HepG2 (cell line): ENCODE measurements around the gene WIPF2. TPM values are rescaled to one million over a fixed set of nuclear protein-coding genes. Genes with fewer than 3 reads are reported as not detected.

Source experiments
- ATAC-seq: fragments of 200-7000 bp; cut with Tn5 transposase; 3 replicates; pipeline ENCODE4 v1.9.1; 2020; ENCODE audit warnings: mild to moderate bottlenecking, moderate library complexity
- BruUV-seq: library from RNA; stranded (reverse); fragments of 400-500 nt; replicated peaks from 2 replicates; lab custom pipeline; 2021; lab: Mats Ljungman, UMichigan
- CTCF ChIA-PET: fragments of 300-600 bp; formaldehyde crosslinking; extraction: SDS; loops from one replicate; lab custom pipeline; 2021; ENCODE audit warnings: low total read pairs, inconsistent platforms, low intra/inter-chr PET ratio; lab: Yijun Ruan, JAX
- POLR2A ChIA-PET: fragments of 350-600 bp; sonication (Branson Sonifier 250); formaldehyde crosslinking; loops from one replicate; lab custom pipeline; 2020; ENCODE audit warnings: antibody characterized with exemption, inconsistent platforms; lab: Yijun Ruan, JAX
- DNase-seq: peaks from one replicate; pipeline ENCODE4 v3.0.0-alpha.2; 2015; ENCODE audit warnings: low spot score
- FAIRE-seq: peaks from 3 replicates; lab custom pipeline; 2011; peaks lifted over from hg19 to GRCh38; lab: Jason Lieb, UNC
- H2AFZ ChIP-seq: one replicate; pipeline ENCODE4 v1.6.1; 2011; ENCODE audit warnings: low read length, inconsistent platforms
- H3K27ac ChIP-seq: fragments of 300-600 bp; 3 replicates; pipeline ENCODE4 v1.8.0; 2011; ENCODE audit warnings: mixed run types, mild to moderate bottlenecking, mixed read lengths, low read length, inconsistent platforms; ENCODE audit not compliant: insufficient read depth; ENCODE audit errors: extremely low read length
- H3K27me3 ChIP-seq, 2 experiments: fragments of 200-600 bp in 1 of 2; 2 replicates in 1 of 2; 3 replicates in 1 of 2; pipeline versions ENCODE4 v1.6.0 to v1.8.0; 2011; ENCODE audit warnings: low read length in 2 of 2, mild to moderate bottlenecking in 2 of 2, moderate library complexity in 2 of 2, inconsistent platforms in 1 of 2; ENCODE audit not compliant: insufficient read depth in 2 of 2, control insufficient read depth in 1 of 2
- H3K36me3 ChIP-seq, 2 experiments: fragments of 200-600 bp in 1 of 2; replicated peaks in 1 of 2; 2 replicates in 1 of 2; 3 replicates in 1 of 2; pipeline versions ENCODE4 v1.5.1 to v1.8.0; 2011; ENCODE audit warnings: low read length in 2 of 2, inconsistent platforms in 1 of 2; ENCODE audit not compliant: insufficient read depth in 2 of 2, control insufficient read depth in 1 of 2
- H3K4me1 ChIP-seq: 2 replicates; pipeline ENCODE4 v1.5.1; 2012; ENCODE audit warnings: low read length, inconsistent platforms; ENCODE audit not compliant: insufficient read depth
- H3K4me2 ChIP-seq: 2 replicates; pipeline ENCODE4 v1.6.0; 2011; ENCODE audit warnings: low read depth, low read length, inconsistent platforms
- H3K4me3 ChIP-seq, 3 experiments: fragments of 200-600 bp in 1 of 3; sonication (generic), shearing (Covaris generic) in 1 of 3; replicated peaks in 1 of 3; 2 replicates each; pipeline ENCODE4 v1.5.1; 2011 to 2016; ENCODE audit warnings: low read length in 3 of 3, inconsistent platforms in 2 of 3, low read depth in 2 of 3, mild to moderate bottlenecking in 2 of 3, control low read depth in 1 of 3, mixed read lengths in 1 of 3; ENCODE audit not compliant: insufficient read depth in 1 of 3
- H3K79me2 ChIP-seq: one replicate; pipeline ENCODE4 v1.6.1; 2011; ENCODE audit warnings: low read length, inconsistent platforms; ENCODE audit not compliant: insufficient read depth
- H3K9ac ChIP-seq: 2 replicates; pipeline ENCODE4 v1.6.0; 2011; ENCODE audit warnings: mild to moderate bottlenecking, low read depth, low read length, inconsistent platforms; ENCODE audit not compliant: insufficient read depth
- H3K9me3 ChIP-seq: 2 replicates; pipeline ENCODE4 v1.5.1; 2012; ENCODE audit warnings: mild to moderate bottlenecking, low read length
- H4K20me1 ChIP-seq: 2 replicates; pipeline ENCODE4 v1.6.0; 2011; ENCODE audit warnings: inconsistent platforms, mild to moderate bottlenecking, low read length, moderate library complexity; ENCODE audit not compliant: insufficient read depth
- FOXO1 ChIP-seq: sonication (generic); formaldehyde crosslinking; IDR thresholded peaks from 2 replicates; pipeline ENCODE4 v1.4.0; 2020; ENCODE audit warnings: missing genetic modification reagents
- JDP2 ChIP-seq: sonication (generic); formaldehyde crosslinking; IDR thresholded peaks from 2 replicates; pipeline ENCODE4 v1.8.1; 2022; ENCODE audit warnings: missing genetic modification reagents, borderline replicate concordance
- NFATC3 ChIP-seq: sonication (generic); formaldehyde crosslinking; IDR thresholded peaks from 2 replicates; pipeline ENCODE4 v1.5.1; 2020; ENCODE audit warnings: mild to moderate bottlenecking, missing genetic modification reagents
- PTBP1 ChIP-seq: fragments of 200-400 bp; formaldehyde crosslinking; IDR thresholded peaks from 2 replicates; pipeline ENCODE4 v1.6.1; 2018; ENCODE audit warnings: low read length, low read depth; ENCODE audit not compliant: poor library complexity, severe bottlenecking
- YEATS2 ChIP-seq: sonication (generic); formaldehyde crosslinking; IDR thresholded peaks from 2 replicates; pipeline ENCODE4 v1.4.0; 2020; ENCODE audit warnings: missing genetic modification reagents, borderline replicate concordance
- ZBTB1 ChIP-seq: sonication (generic); formaldehyde crosslinking; IDR thresholded peaks from 2 replicates; pipeline ENCODE4 v1.4.0; 2020; ENCODE audit warnings: missing genetic modification reagents, borderline replicate concordance
- ZNF205 ChIP-seq: IDR thresholded peaks from 2 replicates; pipeline ENCODE4 v1.6.1; 2018; ENCODE audit warnings: missing biosample characterization, missing genetic modification reagents
- whole genome bisulfite sequencing: methylation state at CpG from one replicate; pipeline ENCODE4 v1.1.6; 2017; ENCODE audit warnings: low lambda C conversion rate; 5-methylcytosine and 5-hydroxymethylcytosine counted together
- in situ Hi-C: cut with HindIII; loops from 2 replicates; pipeline ENCODE4 v1.10.0; 2017; ENCODE audit warnings: low pct_unique_long_range_greater_than_20kb; ENCODE audit not compliant: extremely low pct_ligation_motif_present
- intact Hi-C: fragments of 100-400 bp; cut with micrococcal nuclease; formaldehyde crosslinking; loops from one replicate; pipeline ENCODE4 v1.10.0; 2022; ENCODE audit not compliant: unreplicated experiment
- polyA plus RNA-seq, 8 experiments: library from polyadenylated mRNA; depleted of rRNA in 3 of 8; stranded (reverse) in 7 of 8; unstranded in 1 of 8; fragments of >200 nt; fragmentation: Illumina TruSeq in 4 of 8; extraction: Trizol in 4 of 8; gene quantifications; 2 replicates each; pipeline versions ENCODE4 v1.2.1 to v1.2.3, GENCODE V29; 2011 to 2016; ENCODE audit warnings: low read depth in 4 of 8, missing spikeins in 1 of 8, mixed read lengths in 1 of 8; ENCODE audit not compliant: insufficient read depth in 1 of 8
- total RNA-seq, 5 experiments: library from RNA; depleted of rRNA; stranded (reverse); fragments of >200 nt; fragmentation: Illumina TruSeq; extraction: Trizol; gene quantifications; 2 replicates each; pipeline ENCODE4 v1.2.3, GENCODE V29; 2016; ENCODE audit warnings: low read depth in 1 of 5
- TF ChIP-seq, protein P1 (sequence below): sonication (generic); formaldehyde crosslinking; IDR thresholded peaks from 2 replicates; pipeline ENCODE4 v1.5.1; 2020; ENCODE audit warnings: mild to moderate bottlenecking, missing genetic modification reagents, moderate library complexity
- TF ChIP-seq, protein P2 (sequence below): sonication (generic); formaldehyde crosslinking; IDR thresholded peaks from 2 replicates; pipeline ENCODE4 v1.8.1; 2023; ENCODE audit warnings: missing genetic modification reagents, inconsistent platforms, borderline replicate concordance
- TF ChIP-seq, protein P3 (sequence below): fragments of 450-650 bp; IDR thresholded peaks from 2 replicates; pipeline ENCODE4 v1.6.1; 2017; ENCODE audit warnings: mild to moderate bottlenecking
- TF ChIP-seq, protein P4 (sequence below): sonication (generic); formaldehyde crosslinking; conservative IDR thresholded peaks from 2 replicates; pipeline ENCODE4 v1.8.1; 2023; ENCODE audit warnings: missing genetic modification reagents

Gene WIPF2
- total and polyA plus RNA-seq, 2 of the 13 experiments (the other 11 are each of a cell fraction or from before 2014, with no cell fraction given), result 7.2 to 10.8 TPM

DNA sequence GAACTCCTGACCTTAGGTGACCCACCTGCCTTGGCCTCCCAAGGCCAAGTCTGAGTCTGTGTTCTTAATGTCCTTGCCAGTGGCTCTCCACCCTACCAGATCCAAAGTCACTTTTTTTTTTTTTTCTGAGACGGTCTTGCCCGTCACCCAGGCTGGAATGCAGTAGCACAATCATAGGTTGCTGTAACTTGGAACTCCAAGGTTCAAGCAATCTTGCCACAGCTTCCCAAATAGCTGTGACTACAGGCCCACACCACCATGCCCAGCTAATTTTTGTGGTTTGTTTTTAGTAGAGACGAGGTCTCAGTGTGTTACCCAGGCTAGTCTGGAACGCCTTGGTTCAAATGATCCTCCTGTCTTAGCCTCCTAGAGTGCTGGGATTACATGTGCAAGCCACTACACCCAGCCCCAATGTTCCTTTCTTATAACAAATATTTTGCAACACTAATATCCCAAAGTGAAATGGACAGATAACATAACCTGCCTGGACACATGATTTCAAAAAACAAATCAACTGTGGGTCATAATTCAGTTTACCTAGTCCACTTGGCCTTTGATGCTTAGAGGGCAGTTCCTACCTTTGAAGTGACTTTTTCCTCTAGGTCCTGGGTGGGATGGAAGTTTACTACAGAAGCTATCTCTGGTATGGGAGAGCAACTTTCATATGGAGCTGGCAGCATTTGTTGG is 45.9 kb upstream of the WIPF2 start:
- no TSS peak for BruUV-seq
- peaks cover 35 to 63% of the 10 kb centered on the region in 2 experiments for H3K36me3 ChIP-seq
- FAIRE-seq (peak; percentile 98), ATAC-seq (peak; percentile 74), DNase-seq (peak; percentile 89)
- peaks cover 35% of the 10 kb centered on the region for H3K4me1 ChIP-seq
- no peaks in the 10 kb centered on the region for H3K27me3 ChIP-seq
- H3K9ac ChIP-seq, result no peak overlapping the region
- H3K27ac ChIP-seq, result peak overlapping the region; percentile 56
- in situ Hi-C loops (no loop called here), intact Hi-C loops (no loop called here)
- H3K9me3 ChIP-seq, result no peaks in the 10 kb centered on the region
- 0 out of 2 replicates have a peak overlapping the region, but pooled peaks have one; percentile 2 for H3K4me2 ChIP-seq
- H3K79me2 ChIP-seq, result no peaks in the 10 kb centered on the region
- POLR2A ChIA-PET, result interaction anchor here (1.1 to 3.0 kb wide), 5 partner anchors 11 to 73 kb away, joined by 5 to 12 read pairs (median 7); partner anchors contain the start of genes CASC3 and NR1D1
- WGBS, result 43% methylated on average over 4 of the region's 4 CpGs
- no peak overlapping the region for H3K4me3 ChIP-seq
- no peaks in the 10 kb centered on the region for H4K20me1 ChIP-seq
- CTCF ChIA-PET, result no interaction called here
- H2AFZ ChIP-seq, result no peak overlapping the region
- TF ChIP-seq, protein P1, sequence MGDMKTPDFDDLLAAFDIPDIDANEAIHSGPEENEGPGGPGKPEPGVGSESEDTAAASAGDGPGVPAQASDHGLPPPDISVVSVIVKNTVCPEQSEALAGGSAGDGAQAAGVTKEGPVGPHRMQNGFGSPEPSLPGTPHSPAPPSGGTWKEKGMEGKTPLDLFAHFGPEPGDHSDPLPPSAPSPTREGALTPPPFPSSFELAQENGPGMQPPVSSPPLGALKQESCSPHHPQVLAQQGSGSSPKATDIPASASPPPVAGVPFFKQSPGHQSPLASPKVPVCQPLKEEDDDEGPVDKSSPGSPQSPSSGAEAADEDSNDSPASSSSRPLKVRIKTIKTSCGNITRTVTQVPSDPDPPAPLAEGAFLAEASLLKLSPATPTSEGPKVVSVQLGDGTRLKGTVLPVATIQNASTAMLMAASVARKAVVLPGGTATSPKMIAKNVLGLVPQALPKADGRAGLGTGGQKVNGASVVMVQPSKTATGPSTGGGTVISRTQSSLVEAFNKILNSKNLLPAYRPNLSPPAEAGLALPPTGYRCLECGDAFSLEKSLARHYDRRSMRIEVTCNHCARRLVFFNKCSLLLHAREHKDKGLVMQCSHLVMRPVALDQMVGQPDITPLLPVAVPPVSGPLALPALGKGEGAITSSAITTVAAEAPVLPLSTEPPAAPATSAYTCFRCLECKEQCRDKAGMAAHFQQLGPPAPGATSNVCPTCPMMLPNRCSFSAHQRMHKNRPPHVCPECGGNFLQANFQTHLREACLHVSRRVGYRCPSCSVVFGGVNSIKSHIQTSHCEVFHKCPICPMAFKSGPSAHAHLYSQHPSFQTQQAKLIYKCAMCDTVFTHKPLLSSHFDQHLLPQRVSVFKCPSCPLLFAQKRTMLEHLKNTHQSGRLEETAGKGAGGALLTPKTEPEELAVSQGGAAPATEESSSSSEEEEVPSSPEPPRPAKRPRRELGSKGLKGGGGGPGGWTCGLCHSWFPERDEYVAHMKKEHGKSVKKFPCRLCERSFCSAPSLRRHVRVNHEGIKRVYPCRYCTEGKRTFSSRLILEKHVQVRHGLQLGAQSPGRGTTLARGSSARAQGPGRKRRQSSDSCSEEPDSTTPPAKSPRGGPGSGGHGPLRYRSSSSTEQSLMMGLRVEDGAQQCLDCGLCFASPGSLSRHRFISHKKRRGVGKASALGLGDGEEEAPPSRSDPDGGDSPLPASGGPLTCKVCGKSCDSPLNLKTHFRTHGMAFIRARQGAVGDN (CRISPR knock-in tag), result no peak
- TF ChIP-seq ZNF205 (CRISPR knock-in tag) (no peak; the same call in 1 of the 2 replicates), FOXO1 (CRISPR knock-in tag) (peak; percentile 54; the same call in 1 of the 2 replicates), JDP2 (CRISPR knock-in tag) (no peak), PTBP1 (no peak), NFATC3 (CRISPR knock-in tag) (no peak), ZBTB1 (CRISPR knock-in tag) (no peak), YEATS2 (no peak)
- TF ChIP-seq, protein P2, sequence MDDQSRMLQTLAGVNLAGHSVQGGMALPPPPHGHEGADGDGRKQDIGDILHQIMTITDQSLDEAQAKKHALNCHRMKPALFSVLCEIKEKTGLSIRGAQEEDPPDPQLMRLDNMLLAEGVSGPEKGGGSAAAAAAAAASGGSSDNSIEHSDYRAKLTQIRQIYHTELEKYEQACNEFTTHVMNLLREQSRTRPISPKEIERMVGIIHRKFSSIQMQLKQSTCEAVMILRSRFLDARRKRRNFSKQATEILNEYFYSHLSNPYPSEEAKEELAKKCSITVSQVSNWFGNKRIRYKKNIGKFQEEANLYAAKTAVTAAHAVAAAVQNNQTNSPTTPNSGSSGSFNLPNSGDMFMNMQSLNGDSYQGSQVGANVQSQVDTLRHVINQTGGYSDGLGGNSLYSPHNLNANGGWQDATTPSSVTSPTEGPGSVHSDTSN, result 0 out of 2 replicates have a peak, but pooled peaks have one; percentile 39
- TF ChIP-seq, protein P3, sequence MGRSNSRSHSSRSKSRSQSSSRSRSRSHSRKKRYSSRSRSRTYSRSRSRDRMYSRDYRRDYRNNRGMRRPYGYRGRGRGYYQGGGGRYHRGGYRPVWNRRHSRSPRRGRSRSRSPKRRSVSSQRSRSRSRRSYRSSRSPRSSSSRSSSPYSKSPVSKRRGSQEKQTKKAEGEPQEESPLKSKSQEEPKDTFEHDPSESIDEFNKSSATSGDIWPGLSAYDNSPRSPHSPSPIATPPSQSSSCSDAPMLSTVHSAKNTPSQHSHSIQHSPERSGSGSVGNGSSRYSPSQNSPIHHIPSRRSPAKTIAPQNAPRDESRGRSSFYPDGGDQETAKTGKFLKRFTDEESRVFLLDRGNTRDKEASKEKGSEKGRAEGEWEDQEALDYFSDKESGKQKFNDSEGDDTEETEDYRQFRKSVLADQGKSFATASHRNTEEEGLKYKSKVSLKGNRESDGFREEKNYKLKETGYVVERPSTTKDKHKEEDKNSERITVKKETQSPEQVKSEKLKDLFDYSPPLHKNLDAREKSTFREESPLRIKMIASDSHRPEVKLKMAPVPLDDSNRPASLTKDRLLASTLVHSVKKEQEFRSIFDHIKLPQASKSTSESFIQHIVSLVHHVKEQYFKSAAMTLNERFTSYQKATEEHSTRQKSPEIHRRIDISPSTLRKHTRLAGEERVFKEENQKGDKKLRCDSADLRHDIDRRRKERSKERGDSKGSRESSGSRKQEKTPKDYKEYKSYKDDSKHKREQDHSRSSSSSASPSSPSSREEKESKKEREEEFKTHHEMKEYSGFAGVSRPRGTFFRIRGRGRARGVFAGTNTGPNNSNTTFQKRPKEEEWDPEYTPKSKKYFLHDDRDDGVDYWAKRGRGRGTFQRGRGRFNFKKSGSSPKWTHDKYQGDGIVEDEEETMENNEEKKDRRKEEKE, result no peak
- TF ChIP-seq, protein P4, sequence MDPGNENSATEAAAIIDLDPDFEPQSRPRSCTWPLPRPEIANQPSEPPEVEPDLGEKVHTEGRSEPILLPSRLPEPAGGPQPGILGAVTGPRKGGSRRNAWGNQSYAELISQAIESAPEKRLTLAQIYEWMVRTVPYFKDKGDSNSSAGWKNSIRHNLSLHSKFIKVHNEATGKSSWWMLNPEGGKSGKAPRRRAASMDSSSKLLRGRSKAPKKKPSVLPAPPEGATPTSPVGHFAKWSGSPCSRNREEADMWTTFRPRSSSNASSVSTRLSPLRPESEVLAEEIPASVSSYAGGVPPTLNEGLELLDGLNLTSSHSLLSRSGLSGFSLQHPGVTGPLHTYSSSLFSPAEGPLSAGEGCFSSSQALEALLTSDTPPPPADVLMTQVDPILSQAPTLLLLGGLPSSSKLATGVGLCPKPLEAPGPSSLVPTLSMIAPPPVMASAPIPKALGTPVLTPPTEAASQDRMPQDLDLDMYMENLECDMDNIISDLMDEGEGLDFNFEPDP (CRISPR knock-in tag), result no peak
